Activated CD4-positive, CD25-positive, alpha-beta regulatory T cell treated with anti-CD3 and anti-CD28 coated beads, Interleukin-2, amount 50 U/mL, for 16 hours (primary cell): ENCODE measurements around the gene SGF29.
"Not testable (repeated sequence)": the region's sequence is repeated elsewhere in the genome, so short reads cannot be mapped to it uniquely, and the experiment has no call there.

Experiments
- DNase-seq: peaks from one replicate; pipeline ENCODE4 v3.0.0-alpha.2; 2020; ENCODE audit warnings: low read depth, low spot score

The SGF29 gene

DNA sequence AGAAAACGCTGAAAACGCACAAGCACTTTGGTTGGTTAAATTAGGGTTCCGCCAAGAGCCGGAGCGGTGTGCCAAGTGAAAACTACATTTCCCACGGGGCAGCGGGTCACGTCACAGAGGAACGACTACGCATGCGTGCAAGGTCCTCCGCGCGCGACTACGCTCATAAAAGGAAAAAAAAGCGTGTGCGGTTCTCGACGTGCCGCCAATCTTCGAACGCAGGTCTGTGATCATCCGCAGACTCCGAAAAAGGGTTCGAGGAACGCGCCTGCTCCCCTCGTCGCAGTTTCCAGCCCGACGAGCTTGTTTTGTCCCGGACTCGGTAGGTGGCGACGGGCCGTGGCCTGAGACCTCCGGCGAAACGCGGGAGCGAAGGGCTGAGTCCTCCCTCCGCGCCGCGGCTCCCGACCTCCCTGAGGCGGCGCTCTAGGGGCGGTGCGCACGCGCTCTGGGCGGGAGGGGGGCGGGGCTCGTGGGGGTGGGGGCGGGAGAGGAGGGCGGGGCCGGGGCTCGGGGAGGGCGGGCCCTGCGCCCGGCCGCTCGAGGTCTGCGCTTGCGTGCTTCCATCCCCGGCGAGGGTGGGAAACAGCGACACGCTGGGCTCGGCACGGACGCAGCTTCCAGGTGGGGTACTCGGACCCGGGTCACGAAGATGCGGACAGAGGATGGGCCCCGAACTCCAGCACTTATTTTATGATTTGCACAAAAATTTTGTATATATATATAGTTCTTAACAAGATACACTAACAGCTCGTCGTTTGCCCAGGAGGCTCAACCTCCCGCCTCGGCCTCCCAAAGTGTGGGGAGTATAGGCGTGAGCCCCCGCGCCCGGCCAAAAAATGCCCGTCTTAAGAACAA, at the start of gene SGF29:
SGF29 (plus strand) TSS at position 145 of the 858 bp plus-strand sequence. CDS start 27,150 bp downstream, outside the sequence.
- peak; percentile 90 for DNase-seq

DNA sequence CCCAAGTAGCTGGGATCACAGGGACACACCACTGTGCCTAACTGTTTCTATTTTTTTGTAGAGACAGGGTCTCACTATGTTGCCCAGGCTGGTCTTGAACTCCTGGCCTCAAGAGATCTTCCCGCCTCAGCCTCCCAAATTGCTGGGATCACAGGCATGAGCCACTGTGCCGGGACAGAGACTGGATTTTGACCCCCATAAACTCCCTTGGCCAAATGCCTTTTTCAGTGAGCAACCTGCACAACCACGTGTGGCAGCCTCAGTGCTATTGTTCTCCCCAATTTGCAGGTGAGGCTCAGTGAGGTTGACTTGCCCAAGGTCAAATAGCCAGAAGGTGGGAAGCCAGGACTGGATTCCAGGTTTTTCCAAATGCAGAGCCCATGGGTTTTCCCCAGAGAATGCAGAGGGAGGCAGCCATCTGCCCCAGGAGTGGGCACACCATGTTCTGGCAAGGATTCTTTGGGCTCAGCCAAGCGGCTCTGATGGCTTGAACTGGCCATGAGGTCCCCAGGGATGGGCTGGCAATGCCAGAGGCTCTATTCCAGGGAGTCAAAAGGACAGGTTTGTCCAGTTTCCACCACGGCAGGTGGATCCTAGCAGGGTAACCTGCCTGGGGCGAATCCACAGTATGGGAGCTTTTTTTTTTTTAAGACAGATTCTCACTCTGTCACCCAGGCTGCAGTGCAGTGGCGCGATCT, 48.9 kb upstream of the SGF29 start:
- no peak for DNase-seq

DNA sequence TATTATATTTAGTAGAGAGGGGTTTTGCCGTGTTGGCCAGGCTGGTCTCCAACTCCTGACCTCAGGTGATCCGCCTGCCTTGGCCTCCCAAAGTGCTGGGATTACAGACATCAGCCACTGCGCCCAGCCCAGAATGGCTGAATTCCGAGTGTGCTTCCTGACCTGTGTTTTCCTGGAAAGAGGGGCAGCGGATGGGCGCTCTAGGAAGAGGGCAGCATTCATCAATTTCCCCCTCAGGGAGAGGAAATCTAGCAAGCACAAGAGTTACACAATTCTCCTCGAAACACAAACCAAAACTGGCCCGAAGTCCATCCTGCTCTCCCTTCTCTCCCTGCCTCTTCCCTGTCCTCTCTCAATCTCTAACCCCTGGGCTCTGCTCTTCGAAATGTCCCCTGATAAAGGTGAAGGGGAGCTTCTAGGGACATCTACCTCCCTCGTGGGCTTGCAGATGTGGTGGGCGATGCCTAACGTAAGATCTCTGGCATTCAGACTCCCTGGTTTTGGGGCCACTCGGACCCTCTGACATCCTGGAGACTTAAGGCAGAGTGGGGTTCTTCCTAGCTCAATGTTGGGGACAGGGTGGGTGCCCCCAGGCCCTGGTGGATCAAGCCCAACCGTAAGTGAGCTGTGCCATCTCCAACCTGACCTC, 48.1 kb upstream of the SGF29 start:
- DNase-seq: no peak

DNA sequence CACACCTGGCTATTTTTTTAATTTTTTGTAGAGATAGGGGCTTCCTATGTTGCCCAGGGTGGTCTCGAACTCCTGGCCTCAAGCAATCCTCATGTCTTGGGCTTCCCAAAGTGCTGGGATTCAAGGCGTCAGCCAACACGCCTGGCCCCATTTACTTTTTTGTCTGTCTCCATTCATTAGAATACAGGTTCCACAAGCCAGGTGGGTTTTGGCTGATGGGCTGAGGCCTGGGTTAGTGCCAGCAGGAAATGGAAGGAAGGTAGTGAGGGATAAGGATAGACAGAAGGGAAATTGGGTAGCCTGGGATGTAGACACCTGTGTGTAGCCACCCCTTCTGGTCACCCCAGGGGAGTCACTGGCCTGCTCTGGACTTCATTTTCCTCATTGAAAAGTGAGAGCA, 42.7 kb upstream of the SGF29 start:
- DNase-seq: no peak

DNA sequence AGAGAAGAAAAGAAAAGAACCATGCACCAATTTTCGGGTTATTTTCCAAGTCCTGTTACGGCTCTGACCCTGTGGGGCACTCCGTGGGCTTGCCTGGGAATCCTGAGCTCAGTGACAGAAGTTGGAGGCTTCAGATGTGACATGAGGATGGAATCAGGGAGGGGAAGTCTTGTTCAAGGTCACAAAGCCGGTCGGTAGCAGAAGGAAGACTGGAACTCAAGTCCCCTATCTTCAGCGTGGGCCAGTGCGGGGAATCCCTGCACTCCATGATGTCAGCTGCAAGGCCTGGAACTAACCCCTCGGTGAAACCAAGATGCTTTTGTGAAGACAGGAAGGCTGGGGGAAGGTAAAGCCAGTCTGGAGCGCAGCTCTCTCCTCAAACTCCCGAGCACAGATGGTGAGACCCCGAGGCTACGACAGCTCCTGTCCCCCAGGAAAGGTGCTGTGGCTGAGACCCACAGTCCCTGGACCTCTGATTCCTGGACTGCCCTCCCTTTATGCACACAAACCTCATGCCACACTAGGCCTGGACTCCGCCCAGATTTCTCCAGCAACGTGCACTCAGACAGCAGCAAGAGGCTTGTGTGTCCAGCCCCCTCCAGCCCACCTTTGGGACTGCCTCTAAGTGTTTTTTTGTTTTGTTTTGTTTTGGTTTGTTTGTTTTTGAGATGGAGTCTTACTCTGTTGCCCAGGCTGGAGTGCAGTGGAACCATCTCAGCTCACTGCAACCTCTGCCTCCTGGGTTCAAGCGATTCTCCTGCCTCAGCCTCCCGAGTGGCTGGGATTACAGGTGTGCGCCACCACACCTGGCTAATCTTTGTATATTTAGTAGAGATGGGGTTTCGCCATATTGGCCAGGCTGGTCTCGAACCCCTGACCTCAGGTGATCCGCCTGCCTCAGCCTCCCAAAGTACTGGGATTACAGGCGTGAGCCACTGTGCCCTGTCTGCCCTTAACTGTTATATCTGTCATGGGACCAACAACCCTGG, 41.6 kb upstream of the SGF29 start:
- DNase-seq: no peak

DNA sequence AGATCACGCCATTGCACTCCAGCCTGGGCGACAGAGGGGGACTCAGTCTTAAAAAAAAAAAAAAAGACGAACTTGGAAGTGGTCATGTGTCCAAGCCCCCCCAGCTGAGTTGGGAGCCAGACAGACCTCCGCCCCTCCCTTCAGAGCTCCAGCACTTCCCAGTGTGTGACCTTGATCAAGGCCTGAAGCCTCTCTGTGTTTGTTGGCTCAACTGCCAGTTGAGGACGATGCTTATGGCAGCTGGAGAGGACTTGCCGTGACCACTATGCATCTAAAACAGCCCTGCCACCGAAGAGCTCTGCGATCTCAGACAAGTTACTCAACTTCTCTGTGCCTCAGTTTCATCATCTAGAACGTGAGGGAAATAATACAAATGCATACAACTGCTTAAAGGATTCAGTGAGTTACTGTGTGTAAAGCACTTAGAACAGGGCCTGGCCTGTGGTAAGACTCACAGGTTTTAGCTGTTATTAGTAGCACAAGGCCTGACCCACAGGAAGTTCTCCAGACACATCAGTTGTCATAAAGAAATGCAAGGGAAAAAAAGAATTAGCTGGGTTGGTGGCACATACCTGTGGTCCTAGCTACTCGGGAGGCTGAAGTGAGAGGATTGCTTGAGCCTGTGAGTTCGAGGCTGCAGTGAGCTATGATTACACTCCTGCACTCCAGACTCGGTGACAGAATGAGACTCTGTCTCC, 40.1 kb upstream of the SGF29 start:
- DNase-seq: no peak

DNA sequence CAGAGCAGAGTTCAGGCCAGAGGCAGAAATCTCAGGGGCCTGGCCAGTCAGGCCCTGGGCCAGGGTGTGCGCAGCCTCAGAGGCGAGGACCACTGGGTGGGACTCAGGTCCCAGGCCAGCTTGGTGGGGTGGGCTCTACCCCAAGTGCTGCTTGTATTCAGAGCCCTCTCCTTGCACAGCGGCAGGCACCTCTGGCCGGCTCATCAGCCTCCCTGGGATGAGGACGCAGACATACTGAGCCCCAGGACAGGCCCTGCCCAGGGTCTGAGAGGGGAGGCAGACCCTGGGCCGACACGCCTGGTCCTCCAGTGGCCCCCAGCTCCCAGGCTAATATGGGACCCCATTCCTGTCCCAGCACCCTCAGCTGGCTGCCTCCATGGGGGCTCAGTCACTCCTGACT, 39.5 kb upstream of the SGF29 start:
- DNase-seq: no peak

DNA sequence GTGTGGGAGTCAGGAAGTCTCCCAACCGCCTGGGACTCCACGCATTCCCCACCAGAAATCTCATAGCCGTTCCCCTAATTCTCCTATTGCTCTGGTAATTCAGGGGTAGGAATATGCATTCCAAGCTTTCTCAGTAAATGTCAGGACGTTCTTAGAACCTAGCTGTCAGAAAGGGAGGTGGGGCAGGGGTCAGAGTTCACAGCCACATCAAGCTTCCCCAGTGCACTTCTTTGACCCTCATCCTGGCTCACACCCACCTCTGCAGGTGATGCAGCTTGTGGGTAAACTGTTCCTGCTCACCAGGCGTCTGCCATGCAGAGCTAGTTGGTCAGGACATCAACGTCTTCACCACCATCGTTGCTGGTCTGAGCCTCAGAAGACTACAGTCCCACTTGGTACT, 33.0 kb upstream of the SGF29 start:
- DNase-seq: no peak

DNA sequence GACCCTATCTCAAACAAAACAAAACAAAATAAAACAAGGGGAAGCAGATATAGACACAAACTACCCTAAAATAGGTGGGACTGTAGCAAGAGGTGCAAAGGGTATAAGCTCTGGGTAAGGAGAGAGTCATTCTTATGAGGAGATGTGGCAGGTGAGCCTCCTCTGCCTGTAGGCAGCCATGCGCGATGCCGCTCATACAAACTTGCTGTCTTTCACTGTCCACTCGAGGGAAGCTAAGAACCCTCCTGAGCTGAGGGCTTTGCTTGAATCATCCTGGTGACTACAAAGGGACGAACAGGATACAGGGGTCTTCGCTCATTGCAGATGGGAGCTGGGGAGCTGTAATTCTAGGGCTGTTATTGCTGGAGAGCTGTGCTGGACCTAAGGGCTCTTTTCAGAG, 32.3 kb upstream of the SGF29 start:
- DNase-seq: no peak

DNA sequence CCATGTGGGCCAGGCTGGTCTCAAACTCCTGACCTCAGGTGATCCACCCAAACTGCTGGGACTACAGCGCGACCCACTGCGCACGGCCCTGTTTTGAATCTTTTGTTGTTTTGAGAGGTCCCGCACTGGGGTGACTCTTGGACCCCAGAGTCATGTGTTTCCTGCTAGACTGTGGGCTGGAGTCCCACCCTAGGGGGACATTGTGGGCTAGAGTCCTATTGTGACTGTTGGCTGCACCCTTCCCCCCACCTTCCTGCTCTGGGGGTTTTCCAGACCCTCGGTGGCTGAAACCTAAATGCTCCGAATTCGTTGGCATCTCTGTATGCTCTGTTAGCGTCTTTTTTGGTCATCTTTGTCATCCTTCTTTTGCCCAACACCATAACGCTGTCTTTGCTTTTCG, 30.9 kb upstream of the SGF29 start:
- no peak for DNase-seq

DNA sequence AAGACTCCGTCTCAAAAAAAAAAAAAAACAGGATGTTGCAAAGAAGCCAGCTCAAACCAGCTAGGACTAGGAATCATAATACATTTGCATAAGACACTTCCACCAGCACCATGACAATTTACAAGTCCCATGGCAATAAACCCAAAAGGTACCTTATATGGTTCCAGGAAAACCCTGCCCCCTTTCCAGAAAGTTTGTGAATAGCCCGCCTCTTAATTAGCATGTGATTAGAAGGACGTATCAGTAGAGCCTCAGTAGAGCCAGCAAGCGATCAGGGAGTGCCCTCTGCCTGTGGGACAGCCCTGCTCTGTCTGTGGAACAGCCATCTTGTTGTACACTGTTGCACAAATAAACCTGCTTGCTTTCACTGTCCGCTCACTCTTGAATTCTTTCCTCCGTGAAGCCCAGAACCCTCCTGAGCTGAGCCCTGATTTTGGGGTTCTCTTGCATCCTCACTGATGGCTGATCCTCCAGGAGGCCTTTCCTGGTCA, 29.0 kb upstream of the SGF29 start:
- DNase-seq: no peak

DNA sequence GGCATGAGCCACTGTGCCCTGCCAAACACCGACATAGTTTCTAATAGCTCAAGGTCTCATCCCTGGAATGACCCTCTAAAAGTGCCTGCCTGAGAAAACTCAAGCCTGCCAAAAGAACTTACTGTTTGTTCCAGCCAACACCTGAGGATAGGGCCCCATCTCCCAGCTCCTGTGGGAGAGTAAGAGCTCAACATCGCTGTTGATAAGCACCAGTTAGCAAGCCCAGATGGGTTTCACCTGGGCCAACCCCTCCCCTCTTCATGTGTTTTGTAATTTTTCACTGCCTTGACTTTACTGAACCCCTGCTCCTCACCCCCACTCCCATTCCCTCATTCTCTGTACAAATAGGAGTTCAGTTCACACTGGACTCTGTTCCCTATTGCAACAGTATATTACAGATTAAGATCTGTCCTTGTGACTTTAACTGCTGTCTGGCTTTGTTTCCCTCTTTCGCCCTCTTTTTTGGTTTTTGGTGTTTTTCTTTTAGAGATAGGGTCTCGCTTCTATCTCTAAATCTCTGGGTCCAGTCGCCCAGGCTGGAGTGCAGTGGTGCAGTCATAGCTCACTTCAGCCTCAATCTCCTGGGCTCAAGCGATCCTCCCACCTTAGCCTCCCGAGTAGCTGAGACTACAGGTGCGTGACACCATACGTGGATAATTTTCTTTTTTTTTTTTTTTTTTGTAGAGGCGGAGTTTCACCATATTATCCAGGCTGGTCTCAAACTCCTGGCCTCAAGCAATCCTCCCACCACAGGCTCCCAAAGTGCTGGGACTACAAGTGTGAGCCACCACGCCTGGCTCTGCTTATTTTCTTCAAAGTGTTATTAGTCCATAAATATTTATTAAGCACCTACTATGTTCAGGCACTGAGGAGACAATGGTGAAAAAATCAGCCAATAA, 27.3 kb upstream of the SGF29 start:
- no peak for DNase-seq

DNA sequence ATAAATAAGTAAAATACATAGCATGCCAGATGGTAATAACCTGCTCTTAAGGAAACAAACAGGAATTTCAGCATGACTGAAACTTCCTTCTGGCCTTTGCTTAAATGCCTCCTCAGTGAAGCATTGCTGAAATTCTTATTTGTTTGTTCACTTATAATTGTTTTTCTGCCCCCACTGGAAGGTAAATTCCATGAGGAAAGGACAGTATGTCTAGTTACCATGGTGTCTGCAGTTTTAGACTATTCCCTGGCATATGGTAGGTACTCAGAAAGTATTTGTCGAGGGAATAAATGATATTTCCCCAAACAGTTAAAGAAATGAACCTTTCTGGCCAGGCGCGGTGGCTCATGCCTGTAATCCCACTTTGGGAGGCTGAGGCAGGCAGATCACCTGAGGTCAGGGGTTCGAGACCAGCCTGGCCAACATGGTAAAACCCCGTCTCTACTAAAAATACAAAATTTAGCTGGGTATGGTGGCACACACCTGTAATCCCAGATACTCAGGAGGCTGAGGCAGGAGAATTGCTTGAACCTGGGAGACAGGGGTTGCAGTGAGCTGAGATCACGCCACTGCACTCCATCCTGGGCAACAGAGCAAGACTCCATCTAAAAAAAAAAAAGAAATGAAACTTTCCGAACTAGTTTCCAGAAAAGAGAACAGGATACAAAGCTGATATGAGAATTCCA, 26.5 kb upstream of the SGF29 start:
- DNase-seq: not testable (repeated sequence)

DNA sequence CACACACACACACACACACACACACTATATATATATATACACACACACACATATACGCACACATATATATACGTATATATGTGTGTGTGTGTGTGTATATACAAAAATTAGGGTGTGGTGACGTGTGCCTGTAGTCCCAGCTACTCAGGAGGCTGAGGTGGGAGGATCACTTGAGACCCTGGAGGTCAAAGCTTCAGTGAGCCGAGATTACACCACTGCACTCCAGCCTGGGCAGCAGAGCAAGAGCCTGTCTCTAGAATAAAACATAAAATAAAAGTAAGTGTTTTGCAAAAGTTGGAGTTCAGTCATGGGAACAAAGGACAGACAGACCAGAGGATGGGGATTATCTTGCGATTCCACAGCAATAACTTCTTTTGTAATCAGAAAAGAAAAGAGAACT, 25.7 kb upstream of the SGF29 start:
- no peak for DNase-seq

DNA sequence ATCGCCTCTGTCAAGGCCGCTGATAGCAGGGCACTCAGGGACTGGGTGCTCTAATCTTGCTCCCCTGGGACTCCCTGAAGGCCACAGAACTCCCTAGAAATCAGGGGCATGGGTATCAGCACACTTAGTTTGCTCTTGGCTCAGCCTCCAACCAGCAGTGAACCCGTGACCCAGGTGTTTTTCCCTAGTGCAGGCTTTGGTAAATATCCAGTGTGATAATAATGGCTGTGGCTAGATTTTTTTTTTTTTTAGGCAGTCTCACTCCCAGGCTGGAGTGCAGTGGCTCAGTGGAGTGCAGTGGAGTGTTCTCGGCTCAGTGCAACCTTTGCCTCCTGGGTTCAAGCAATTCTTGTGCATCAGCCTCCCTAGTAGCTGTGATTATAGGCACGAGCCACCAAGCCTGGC, 25.3 kb upstream of the SGF29 start:
- DNase-seq: no peak

DNA sequence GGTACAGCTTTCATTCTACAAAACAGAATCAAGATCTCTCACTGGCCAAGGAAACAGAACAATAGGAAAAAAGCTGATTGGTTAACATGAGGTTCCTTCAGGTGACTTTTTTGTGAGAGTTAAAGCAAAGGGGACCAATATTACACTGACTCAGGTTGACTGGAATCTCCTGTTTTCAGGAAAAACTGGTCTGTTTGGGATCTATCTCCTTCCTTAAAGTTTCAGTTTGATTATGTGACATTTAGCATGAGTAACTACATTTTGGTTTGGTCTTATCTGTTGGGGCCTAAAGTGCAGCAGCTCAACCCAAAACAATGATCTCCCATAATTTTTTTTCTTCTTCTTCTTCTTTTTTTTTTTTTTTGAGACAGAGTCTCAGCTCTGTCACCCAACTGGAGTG, 24.6 kb upstream of the SGF29 start:
- DNase-seq: no peak

DNA sequence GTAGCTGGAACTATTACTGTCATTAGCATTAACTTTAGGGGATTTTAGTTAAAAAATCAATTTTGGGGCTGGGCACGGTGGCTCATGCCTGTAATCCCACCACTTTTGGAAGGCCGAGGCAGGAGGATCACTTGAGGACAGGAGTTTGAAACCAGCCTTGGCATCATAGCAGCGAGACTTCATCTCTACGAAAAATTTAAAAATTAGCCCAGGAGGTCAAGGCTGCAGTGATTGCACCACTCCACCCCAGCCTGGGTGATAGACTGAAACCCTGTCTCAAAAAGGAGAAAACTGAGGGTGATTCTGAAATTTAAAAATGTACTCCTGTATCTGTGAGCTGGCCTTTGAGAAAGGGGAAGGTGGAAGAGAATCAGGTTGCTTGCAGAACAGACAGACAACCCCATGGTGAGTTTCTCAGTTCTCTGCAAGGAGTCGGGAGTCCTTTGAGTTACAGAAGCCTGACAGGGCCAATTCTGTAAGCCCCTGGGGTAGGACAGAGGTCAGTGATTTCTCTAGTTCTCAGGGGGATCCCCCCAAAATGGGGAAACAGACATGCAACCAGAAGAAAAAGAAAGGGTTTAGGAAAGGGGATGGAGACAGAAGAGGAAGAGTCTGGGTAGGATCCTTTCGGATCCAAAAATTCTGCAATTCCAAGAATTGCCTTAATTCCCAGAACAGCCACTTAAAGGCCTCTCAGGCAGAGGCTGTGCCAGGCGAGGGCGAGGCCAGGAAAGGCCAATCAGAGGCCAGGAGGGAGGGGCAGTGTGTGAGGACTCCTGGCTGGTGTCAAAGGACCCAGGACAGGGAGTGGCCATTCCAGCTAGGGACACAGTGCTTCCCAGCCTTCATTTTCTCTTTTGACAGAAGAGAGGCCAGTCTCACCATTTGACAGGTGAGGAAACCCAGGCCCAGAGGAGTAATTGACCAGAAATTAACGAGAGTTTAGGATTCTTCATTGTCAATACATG, 21.7 kb upstream of the SGF29 start:
- DNase-seq: no peak
